H9 (cell line): ENCODE data around the gene TRANK1. TPM values are rescaled to one million over a fixed set of nuclear protein-coding genes. Genes with fewer than 3 reads are reported as not detected.
A peak's percentile ranks its signal among the peaks of the same experiment; 100 is the strongest.

Experiments used
- DNase-seq: peaks from one replicate; pipeline ENCODE4 v3.0.0-alpha.2; 2017
- H2AFZ ChIP-seq: one replicate; pipeline ENCODE4 v1.6.1; 2013; ENCODE audit warnings: mild to moderate bottlenecking, low read length, control low read depth, moderate library complexity
- H2AK5ac ChIP-seq: 2 replicates; pipeline ENCODE4 v1.6.1; 2013; ENCODE audit warnings: low read length, control low read depth, mixed read lengths; ENCODE audit not compliant: insufficient read length
- H2BK120ac ChIP-seq: one replicate; pipeline ENCODE4 v1.6.1; 2013; ENCODE audit warnings: low read depth, mild to moderate bottlenecking, low read length, control low read depth, inconsistent platforms; ENCODE audit not compliant: poor library complexity, severe bottlenecking
- H2BK12ac ChIP-seq: 2 replicates; pipeline ENCODE4 v1.6.1; 2013; ENCODE audit warnings: low read length, control low read depth, mixed read lengths, low read depth; ENCODE audit not compliant: insufficient read length
- H2BK15ac ChIP-seq: 2 replicates; pipeline ENCODE4 v1.6.1; 2013; ENCODE audit warnings: low read depth, low read length, control low read depth
- H2BK20ac ChIP-seq: one replicate; pipeline ENCODE4 v1.6.1; 2013; ENCODE audit warnings: low read depth, mild to moderate bottlenecking, low read length, control low read depth, inconsistent platforms; ENCODE audit not compliant: poor library complexity, severe bottlenecking
- H2BK5ac ChIP-seq: 2 replicates; pipeline ENCODE4 v1.6.1; 2013; ENCODE audit warnings: low read length, control low read depth, mixed read lengths; ENCODE audit not compliant: insufficient read length
- H3K14ac ChIP-seq: 2 replicates; pipeline ENCODE4 v1.6.1; 2013; ENCODE audit warnings: low read length, control low read depth; ENCODE audit not compliant: insufficient read depth
- H3K18ac ChIP-seq: 2 replicates; pipeline ENCODE4 v1.6.1; 2013; ENCODE audit warnings: low read depth, mild to moderate bottlenecking, mixed read lengths, low read length, control low read depth; ENCODE audit not compliant: insufficient read length
- H3K23ac ChIP-seq: 2 replicates; pipeline ENCODE4 v1.6.1; 2013; ENCODE audit warnings: low read length, control low read depth, mixed read lengths, low read depth; ENCODE audit not compliant: insufficient read length
- H3K23me2 ChIP-seq: 2 replicates; pipeline ENCODE4 v1.6.1; 2013; ENCODE audit warnings: low read depth, mild to moderate bottlenecking, mixed read lengths, low read length, control low read depth; ENCODE audit not compliant: insufficient read length, poor library complexity, severe bottlenecking
- H3K27ac ChIP-seq: 2 replicates; pipeline ENCODE4 v1.5.1; 2013; ENCODE audit warnings: low read length, control low read depth, mixed read lengths, low read depth; ENCODE audit not compliant: insufficient read length
- H3K27me3 ChIP-seq: 2 replicates; pipeline ENCODE4 v1.6.1; 2013; ENCODE audit warnings: low read length, control low read depth, inconsistent platforms; ENCODE audit not compliant: insufficient read depth
- H3K4ac ChIP-seq: 2 replicates; pipeline ENCODE4 v1.6.1; 2013; ENCODE audit warnings: low read depth, mild to moderate bottlenecking, control low read depth, inconsistent platforms, low read length, moderate library complexity
- H3K4me1 ChIP-seq: 2 replicates; pipeline ENCODE4 v1.6.1; 2013; ENCODE audit warnings: low read length, control low read depth, inconsistent platforms; ENCODE audit not compliant: insufficient read depth
- H3K4me2 ChIP-seq: 2 replicates; pipeline ENCODE4 v1.6.1; 2013; ENCODE audit warnings: low read length, control low read depth, mixed read lengths; ENCODE audit not compliant: insufficient read length, insufficient read depth
- H3K56ac ChIP-seq: 2 replicates; pipeline ENCODE4 v1.6.1; 2013; ENCODE audit warnings: low read depth, mild to moderate bottlenecking, mixed read lengths, low read length, control low read depth; ENCODE audit not compliant: insufficient read length
- H3K79me1 ChIP-seq: 2 replicates; pipeline ENCODE4 v1.6.1; 2013; ENCODE audit warnings: low read depth, mild to moderate bottlenecking, moderate library complexity, low read length, control low read depth, inconsistent platforms; ENCODE audit not compliant: insufficient read depth, poor library complexity, severe bottlenecking
- H3K79me2 ChIP-seq: 2 replicates; pipeline ENCODE4 v1.6.1; 2013; ENCODE audit warnings: low read length, control low read depth, inconsistent platforms; ENCODE audit not compliant: insufficient read depth
- H3K9ac ChIP-seq: 2 replicates; pipeline ENCODE4 v1.6.1; 2013; ENCODE audit warnings: low read length, control low read depth, mixed read lengths; ENCODE audit not compliant: insufficient read length; ENCODE audit errors: extremely low read depth
- H3K9me3 ChIP-seq: one replicate; pipeline ENCODE4 v1.6.1; 2013; ENCODE audit warnings: low read depth, low read length, inconsistent platforms; ENCODE audit not compliant: control insufficient read depth
- H3T11ph ChIP-seq: one replicate; pipeline ENCODE4 v1.6.1; 2013; ENCODE audit warnings: mild to moderate bottlenecking, low read length, control low read depth, inconsistent platforms
- H4K20me1 ChIP-seq: one replicate; pipeline ENCODE4 v1.6.1; 2013; ENCODE audit not compliant: control insufficient read depth, insufficient read length, insufficient read depth
- H4K5ac ChIP-seq: 2 replicates; pipeline ENCODE4 v1.6.1; 2013; ENCODE audit warnings: low read depth, mild to moderate bottlenecking, mixed read lengths, low read length, control low read depth; ENCODE audit not compliant: insufficient read length
- H4K8ac ChIP-seq: replicated peaks from 2 replicates; pipeline ENCODE4 v1.6.1; 2013; ENCODE audit warnings: low read length, control low read depth, mixed read lengths, low read depth; ENCODE audit not compliant: insufficient read length
- H4K91ac ChIP-seq: 2 replicates; pipeline ENCODE4 v1.6.1; 2013; ENCODE audit warnings: low read depth, mild to moderate bottlenecking, moderate library complexity, mixed read lengths, low read length, control low read depth; ENCODE audit not compliant: insufficient read length
- H3K27ac Mint-ChIP-seq, 3 experiments: 2 replicates in 2 of 3; 3 replicates in 1 of 3; pipeline ENCODE4 v1.8.0; 2020 to 2021; ENCODE audit warnings: mixed read lengths in 3 of 3, mild to moderate bottlenecking in 1 of 3, moderate library complexity in 1 of 3
- H3K27me3 Mint-ChIP-seq: 2 replicates; pipeline ENCODE4 v1.8.0; 2021; ENCODE audit warnings: low read depth, mild to moderate bottlenecking, moderate library complexity, mixed read lengths
- H3K36me3 Mint-ChIP-seq, 3 experiments: 2 replicates in 2 of 3; 3 replicates in 1 of 3; pipeline ENCODE4 v1.8.0; 2020 to 2021; ENCODE audit warnings: low read depth in 3 of 3, mixed read lengths in 3 of 3; ENCODE audit not compliant: insufficient read depth in 1 of 3
- H3K4me1 Mint-ChIP-seq, 2 experiments: 2 replicates each; pipeline ENCODE4 v1.8.0; 2020; ENCODE audit warnings: mixed read lengths in 2 of 2
- H3K4me3 Mint-ChIP-seq, 2 experiments: 2 replicates in 1 of 2; 3 replicates in 1 of 2; pipeline ENCODE4 v1.8.0; 2020 to 2021; ENCODE audit warnings: mild to moderate bottlenecking in 2 of 2, mixed read lengths in 2 of 2, moderate library complexity in 1 of 2
- H3K9me3 Mint-ChIP-seq, 2 experiments: 2 replicates in 1 of 2; 3 replicates in 1 of 2; pipeline ENCODE4 v1.8.0; 2020; ENCODE audit warnings: mild to moderate bottlenecking in 2 of 2, mixed read lengths in 2 of 2, moderate library complexity in 1 of 2
- WGBS: extraction: QIAGEN DNeasy Blood & Tissue Kit; methylation state at CpG from one replicate; pipeline ENCODE4 v1.1.7; 2013; ENCODE audit warnings: missing lambda C conversion rate, low lambda C conversion rate, mixed read lengths; ENCODE audit not compliant: insufficient read length; ENCODE audit errors: extremely low coverage; 5-methylcytosine and 5-hydroxymethylcytosine counted together
- total RNA-seq: library from RNA; stranded (reverse); gene quantifications from 2 replicates; pipeline ENCODE4 v1.2.1, GENCODE V29; 2021
- TF ChIP-seq, protein P1 (sequence below): fragments of 200-600 bp; sonication (generic); conservative IDR thresholded peaks from 3 replicates; pipeline ENCODE4 v1.8.0; 2021; ENCODE audit warnings: antibody characterized with exemption, mild to moderate bottlenecking

Gene TRANK1
- total RNA-seq, 1 experiment from 2014 or later = 5.9 TPM

DNA sequence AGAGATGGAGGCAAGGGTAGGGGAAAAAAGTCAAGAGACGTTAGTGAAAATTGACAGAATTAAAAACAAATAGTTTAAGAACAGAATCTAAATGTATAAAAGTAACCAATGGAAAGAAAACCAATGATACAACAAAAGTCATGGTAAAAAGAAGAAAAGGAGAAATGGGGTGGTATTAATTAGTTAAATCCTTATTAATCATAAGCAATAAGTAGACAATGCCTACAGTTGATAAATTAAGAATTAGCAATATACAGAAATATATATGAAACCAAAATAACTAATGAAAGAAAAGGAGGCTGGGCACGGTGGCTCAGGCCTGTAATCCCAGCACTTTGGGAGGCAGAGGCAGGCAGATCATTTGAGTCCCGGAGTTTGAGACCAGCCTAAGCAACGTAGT, 24.2 kb upstream of the TRANK1 start:
- Histone ChIP-seq H3K79me2 (no peaks in the 10 kb centered on the region), H3K4me1 (peaks cover 5% of the 10 kb centered on the region; the same call in 1 of the 2 replicates), H3K9me3 (no peaks in the 10 kb centered on the region), H4K5ac (no peak overlapping the region), H3K4ac (no peak overlapping the region), H4K20me1 (no peaks in the 10 kb centered on the region), H4K91ac (no peak overlapping the region), H4K8ac (no peak overlapping the region), H2BK20ac (no peak overlapping the region), H3K27me3 (no peaks in the 10 kb centered on the region), H3T11ph (no peak overlapping the region), H3K14ac (no peak overlapping the region), H3K23ac (no peak overlapping the region), H2AFZ (no peak overlapping the region), H2BK5ac (no peak overlapping the region), H3K18ac (no peak overlapping the region), H3K56ac (no peak overlapping the region), H3K79me1 (no peaks in the 10 kb centered on the region), H3K27ac (no peak overlapping the region), H3K9ac (no peak overlapping the region), H2BK12ac (no peak overlapping the region), H2BK15ac (no peak overlapping the region), H3K4me2 (no peak overlapping the region), H3K23me2 (no peaks in the 10 kb centered on the region), H2BK120ac (no peak overlapping the region), H2AK5ac (no peak overlapping the region)
- DNase-seq = no peak
- Mint-ChIP-seq H3K4me3 (no peak overlapping the region), H3K27me3 (no peaks in the 10 kb centered on the region), H3K9me3 (no peaks in the 10 kb centered on the region), H3K27ac (peak overlapping the region; percentile 11 to 84 (median 77); a peak in 3 of 7 replicates), H3K36me3 (no peaks in the 10 kb centered on the region), H3K4me1 (peaks cover 21 to 30% of the 10 kb centered on the region in 2 experiments)
- WGBS = no CpG with 5 or more reads among the region's 4 CpGs
- TF ChIP-seq, protein P1, sequence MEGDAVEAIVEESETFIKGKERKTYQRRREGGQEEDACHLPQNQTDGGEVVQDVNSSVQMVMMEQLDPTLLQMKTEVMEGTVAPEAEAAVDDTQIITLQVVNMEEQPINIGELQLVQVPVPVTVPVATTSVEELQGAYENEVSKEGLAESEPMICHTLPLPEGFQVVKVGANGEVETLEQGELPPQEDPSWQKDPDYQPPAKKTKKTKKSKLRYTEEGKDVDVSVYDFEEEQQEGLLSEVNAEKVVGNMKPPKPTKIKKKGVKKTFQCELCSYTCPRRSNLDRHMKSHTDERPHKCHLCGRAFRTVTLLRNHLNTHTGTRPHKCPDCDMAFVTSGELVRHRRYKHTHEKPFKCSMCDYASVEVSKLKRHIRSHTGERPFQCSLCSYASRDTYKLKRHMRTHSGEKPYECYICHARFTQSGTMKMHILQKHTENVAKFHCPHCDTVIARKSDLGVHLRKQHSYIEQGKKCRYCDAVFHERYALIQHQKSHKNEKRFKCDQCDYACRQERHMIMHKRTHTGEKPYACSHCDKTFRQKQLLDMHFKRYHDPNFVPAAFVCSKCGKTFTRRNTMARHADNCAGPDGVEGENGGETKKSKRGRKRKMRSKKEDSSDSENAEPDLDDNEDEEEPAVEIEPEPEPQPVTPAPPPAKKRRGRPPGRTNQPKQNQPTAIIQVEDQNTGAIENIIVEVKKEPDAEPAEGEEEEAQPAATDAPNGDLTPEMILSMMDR = no peak
